Activated naive CD4-positive, alpha-beta T cell treated with anti-CD3 and anti-CD28 coated beads, Interleukin-2, amount 50 U/mL, for 16 hours (primary cell): ENCODE measurements around the gene FDX2.
A peak's percentile ranks its signal among the peaks of the same experiment; 100 is the strongest.

ENCODE experiments used
- DNase-seq: peaks from one replicate; pipeline ENCODE4 v3.0.0-alpha.2; 2020

FDX2 gene

DNA sequence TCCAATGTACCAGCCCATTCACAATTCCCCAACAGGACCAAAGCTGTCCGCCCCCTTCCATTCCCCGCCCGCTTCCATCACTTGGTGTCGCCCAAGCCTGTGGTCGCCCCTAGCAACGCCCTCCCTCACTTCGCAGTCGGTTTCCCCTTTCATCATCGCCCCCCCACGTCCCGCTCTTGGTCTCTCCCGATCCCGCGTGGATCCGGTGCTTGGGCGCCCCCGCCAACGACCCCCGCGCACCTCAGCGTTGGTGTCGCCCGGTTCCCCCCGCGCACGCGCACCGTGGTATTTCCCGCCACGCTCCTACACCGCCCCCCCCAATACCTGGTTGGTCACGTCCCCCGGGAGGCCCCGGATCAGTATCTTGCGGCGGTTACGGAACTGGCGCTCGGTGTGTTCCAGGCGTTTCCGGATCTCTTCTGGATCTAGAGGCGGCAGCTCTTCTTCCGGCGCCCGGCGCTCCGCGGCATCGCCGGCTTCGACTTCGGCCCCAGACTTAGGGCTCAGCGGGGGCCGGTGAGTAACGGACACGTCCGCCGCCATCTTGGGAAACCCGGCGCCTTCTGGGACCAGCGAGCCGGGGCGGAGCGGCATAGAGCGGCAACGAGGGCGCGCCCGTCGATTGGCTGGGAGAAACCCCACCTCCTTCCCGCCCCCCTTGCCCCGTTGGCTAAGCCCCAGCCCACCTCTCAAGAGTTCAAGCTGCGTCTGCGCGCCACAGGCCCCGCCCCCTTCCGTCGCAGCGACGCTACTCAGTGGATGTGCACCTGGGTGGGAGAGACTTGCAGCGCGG, 17.3 kb upstream of the FDX2 start, which contains the start of gene RAVER1:
Gene RAVER1 (minus strand): TSS at position 565 of the 793 bp plus-strand sequence. CDS start 22 bp downstream, at position 543.
- peak; percentile 99 for DNase-seq

DNA sequence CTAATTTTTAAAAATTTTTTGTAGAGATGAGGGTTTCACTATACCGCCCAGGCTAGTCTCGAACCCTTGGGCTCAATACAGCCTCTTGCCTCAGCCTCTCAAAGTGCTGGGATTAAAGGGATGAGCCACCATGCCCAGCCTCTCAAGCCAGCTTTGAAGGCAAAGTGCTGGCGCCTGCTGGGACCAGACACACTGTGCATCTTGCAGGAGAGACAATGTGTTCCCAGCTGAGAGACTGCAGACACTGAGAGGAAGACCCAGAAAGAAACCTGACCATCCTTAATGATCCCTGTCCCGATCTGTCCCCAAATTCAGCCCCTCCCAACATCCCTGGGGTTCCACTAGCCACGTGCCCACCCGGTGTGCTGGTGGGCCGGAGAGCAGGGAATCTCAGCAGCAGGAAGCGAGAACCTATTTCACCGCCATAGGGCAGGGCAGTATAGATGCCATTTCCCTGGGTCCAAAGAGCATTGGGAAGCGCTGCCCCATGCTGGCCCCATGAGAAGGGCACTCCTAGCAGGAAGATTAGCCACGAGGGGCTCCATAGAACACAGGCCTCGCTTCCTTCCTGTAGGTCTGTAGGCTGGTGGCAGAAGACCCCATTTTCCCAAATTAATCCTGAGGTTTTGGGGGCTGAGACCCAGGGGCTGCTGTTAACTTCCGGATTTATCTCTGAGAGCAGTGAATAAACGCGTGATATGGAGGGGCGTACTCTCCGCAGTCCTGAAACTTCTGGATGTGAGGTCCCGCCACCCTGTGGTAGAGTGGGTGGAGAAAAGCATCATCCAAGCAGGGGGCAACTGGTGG, 16.5 kb upstream of the FDX2 start:
- DNase-seq, result no peak

DNA sequence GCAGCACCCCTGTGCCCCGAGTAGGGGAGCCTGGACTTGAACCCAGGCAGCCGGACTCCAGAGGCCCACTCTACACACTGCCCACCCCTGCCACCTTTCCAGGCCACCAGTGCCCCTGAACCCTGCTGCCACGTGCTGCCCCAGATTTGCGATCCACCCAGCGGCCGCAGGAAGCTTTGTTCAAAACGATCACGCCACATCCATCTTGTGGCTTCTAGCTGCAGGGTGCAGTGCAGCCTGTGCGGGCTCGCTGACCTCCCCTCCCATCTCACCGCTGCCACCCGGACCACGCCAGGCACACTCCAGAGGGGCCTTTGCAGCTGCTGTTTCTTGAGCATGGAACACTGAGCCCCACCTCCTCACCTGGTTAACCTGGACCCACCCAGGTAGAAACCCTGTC, 13.7 kb upstream of the FDX2 start:
- no peak for DNase-seq

DNA sequence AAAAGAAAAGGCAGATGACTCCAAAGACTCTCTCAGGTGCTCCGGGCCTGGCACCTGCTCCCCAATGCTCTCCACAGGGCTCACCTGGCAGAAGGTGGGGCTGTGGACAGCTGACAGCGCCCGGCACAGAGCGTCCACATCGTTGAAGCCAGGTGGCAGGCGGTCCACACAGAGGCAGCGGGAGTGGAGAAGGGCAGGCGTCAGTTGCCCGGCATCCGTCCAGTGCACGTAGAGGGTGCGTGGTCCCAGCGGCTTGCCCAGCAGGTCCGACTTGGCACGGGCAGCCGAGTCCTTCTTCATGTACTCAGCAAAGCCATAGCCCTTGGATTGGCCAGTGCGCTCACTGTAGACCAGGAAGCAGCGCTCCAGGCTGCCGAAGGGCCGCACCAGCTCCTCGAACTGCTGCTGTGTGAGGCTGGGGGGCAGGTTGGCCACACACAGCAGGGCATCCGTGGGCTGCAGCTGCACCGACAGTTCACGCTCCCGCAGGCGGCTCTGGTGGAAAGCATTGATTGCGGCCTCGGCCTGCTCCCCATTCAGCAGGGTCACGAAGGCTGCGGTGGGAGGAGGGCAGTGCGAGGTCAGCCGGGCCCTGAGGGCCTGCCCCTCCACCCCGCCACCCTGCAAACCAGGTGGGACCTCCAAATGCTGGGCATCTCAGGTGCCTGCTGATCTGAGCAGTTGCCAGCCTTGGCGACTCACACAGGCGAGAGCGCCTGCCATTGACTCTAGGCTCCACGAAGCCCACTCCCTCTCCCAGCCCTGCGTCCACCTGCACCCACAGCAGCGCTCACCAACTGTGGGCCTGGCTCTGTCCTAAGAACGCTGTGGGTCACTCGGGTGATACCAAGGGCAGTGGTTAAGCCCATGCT, 13.0 kb upstream of the FDX2 start:
- no peak for DNase-seq

DNA sequence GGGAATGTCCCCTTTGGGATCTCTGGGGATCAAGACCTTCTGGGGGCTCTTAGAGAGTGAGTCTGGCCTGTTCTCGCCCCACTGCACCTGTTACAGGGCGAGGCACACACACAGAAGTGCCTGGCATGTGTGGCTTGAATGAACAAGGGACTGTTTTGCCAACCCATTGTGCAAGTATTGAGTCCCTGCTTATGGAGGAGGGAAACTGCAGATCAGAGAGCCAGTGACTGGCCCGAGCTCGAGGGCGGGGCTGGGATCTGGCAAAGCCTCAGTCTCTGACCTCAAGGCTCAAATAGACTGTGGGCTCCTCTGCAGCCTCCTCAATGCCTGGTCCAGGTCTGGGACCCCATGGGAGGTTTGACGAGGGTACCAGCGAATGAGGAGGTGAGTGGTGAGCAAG, 12.0 kb upstream of the FDX2 start:
- no peak for DNase-seq

DNA sequence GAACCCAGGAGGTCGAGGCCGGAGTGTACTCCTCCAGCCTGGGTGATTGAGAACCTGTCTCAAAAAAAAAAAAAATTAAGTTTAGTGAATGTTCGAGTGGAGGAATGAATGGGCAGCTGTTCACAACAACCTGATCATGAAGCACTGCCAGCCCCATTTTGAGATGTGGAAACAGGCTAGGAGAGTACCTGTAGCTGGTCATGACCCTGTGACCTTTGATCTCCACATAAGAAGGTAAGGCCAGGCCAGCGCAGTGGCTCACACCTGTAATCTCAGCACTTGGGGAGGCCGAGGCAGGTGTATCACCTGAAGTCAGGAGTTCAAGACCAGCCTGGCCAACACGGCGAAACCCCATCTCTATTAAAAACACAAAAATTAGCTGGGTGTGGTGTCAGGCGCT, 9.9 kb upstream of the FDX2 start:
- no peak for DNase-seq

DNA sequence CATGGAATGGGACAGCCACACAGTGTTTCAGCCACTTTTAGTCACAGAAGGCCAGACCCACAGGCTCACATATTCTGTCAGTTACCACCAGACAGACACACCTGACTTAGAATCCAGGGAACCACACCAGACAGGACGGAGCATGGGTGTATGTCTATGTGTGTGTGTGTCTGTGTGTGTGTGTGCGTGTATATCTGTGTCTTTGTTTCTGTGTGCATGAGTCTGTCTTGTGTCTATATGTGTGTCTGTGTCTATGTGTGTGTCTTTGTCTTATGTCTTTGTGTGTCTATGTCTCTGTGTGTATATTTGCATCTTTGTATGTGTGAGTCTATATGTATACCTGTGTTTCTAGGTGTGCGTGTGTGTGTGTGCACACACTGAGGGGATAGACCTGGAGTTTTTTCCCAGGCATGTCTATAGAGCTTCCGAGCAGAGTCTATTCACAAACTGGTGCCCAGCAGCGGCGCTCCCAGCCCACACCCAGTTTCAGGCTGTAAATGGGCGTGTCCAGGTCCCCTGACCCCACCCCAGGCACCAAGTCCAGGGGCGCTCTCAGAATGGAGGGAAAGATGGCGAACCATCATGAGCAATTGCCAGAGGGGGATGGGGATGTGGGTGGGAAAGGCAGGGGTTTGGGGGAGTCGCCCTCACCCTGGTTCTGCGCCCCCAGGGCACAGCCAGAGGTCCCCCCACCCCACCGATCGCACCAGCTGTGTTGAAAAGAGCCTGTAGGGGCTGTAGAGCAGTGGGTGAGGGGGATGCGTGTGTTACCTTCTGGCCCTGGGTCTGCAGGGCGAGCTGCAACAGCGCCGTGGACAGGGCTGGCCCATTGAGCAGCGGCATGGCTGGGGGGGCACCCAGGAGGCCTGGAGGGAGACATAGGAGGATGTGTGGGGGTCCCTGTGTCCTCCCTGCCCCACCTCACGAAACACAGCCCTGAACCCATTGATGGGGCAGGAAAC, 6.3 kb upstream of the FDX2 start:
- no peak for DNase-seq

DNA sequence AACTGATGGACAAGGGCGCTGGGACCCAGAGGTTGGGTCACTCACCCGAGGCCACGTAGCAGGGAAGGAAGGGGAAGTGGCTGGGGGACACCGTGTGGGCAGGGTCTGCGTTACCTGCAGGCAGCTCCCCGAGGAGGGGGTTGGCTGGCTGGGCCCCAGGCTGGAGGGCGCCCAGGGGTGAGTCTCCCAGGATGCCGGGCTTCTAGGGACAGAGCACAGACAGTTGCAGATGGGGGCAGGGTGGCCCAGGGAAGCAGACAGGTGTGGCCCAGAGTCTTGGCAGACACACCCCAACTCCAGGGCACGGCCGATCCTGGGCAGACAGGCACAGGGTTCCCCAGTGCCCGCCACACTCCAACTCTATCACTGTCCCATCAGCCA, 5.6 kb upstream of the FDX2 start:
- DNase-seq, result no peak

DNA sequence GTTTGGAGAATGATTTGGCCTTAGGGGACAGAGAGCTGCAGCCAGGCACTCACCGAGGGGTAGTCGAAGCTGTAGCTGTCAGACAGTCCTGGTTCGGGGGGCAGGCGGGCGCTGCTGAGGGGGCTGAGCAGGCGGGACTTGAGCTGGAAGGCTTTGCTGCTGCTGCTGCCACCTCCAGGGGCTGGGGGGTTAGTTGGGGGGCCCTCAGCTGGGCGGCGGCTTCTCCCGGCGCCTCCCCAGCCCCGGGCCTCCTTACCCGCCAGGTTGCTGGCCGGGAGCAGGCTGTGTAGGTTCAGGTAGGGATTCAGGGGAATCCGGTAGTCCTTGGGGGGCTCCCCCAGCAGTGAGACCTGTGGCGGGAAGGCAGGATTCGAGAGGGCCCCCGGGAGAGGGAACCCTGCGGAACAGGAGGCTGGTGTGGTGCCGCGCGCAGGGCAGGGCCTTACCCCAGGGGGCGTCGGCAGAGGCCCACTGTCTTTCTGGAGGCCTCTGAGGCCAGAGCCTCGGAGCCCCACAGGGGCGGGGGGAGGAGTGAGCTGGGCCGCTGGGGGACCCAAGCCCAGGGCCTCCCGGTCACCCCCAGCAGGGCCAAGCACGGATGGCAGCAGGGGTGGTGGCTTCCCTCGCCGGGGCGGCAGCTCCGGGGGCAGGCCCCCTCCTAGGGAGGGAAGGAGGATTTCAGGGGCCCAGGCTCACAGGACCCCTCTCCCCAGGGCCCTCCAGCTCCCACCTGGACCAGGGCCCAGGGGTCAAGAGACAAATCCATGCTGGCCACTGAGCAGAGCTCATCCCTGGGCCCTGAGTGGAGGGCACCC, 5.0 kb upstream of the FDX2 start:
- no peak for DNase-seq

DNA sequence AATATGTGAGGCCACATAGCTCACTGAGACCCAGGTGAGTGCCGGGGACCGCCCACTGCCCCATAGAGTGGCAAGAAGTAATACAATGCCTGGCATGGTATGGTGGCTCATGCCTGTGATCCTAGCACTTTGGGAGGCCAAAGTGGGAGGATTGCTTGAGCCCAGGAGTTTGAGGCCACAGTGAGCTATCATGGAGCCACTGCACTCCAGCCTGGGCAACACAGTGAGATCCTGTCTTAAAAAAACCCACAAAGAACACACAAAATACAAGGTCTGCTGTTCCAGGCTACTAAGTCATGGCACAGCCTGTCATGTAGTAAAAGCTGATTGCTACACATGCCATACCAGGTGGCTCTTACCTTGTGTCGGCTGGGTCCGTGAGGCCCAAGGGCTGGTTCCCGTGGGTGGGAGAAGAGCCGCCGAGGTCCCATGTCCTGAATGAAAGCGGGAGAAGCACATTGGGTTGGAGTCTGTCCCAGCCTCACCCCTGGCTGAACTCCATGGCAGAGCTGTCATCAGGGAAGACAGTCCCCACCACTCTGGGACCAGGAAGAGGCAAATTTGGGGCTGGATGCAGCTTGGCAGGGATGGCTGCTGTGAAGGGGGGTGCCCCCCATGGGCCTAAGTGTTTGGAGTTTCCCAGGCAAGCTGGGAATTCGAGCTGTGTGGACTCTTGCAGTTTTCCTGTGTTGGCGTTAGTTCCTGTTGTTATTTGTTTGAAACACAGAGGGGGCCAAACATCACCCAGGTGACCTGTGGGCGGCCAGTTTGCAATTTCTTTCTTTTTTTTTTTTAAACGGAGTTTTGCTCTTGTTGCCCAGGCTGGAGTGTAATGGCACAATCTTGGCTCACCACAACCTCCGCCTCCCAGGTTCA, 3.2 kb upstream of the FDX2 start:
- no peak for DNase-seq

DNA sequence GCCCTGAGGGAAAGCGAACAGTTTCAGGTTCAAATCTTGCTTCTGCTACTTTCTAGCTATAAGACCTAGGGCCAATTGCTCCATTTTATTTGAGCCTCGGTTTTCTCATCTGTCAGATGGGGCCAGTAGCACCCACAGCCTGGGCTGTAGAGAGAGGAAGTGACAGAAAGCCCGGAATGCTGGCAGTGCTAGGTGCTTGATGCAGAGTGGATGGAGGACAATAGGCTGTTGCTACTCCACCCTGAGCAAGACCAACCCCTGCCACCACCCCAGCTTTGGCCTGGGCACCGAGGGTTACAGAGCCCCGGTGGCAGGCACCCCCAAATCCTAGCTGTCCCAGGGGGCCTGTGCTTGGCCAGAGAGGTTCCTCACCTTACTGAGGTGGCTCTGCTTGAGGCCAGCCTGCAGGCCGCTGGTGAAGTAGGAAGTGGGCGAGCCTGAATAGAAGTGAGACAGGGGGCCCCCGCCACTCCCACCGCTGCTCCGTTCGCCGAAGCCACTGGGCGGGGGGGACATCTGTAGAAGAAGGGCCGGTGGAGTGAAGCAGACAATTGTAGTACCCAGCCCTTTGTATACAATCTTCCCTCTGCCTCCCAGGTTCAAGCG, 2.1 kb upstream of the FDX2 start:
- no peak for DNase-seq

DNA sequence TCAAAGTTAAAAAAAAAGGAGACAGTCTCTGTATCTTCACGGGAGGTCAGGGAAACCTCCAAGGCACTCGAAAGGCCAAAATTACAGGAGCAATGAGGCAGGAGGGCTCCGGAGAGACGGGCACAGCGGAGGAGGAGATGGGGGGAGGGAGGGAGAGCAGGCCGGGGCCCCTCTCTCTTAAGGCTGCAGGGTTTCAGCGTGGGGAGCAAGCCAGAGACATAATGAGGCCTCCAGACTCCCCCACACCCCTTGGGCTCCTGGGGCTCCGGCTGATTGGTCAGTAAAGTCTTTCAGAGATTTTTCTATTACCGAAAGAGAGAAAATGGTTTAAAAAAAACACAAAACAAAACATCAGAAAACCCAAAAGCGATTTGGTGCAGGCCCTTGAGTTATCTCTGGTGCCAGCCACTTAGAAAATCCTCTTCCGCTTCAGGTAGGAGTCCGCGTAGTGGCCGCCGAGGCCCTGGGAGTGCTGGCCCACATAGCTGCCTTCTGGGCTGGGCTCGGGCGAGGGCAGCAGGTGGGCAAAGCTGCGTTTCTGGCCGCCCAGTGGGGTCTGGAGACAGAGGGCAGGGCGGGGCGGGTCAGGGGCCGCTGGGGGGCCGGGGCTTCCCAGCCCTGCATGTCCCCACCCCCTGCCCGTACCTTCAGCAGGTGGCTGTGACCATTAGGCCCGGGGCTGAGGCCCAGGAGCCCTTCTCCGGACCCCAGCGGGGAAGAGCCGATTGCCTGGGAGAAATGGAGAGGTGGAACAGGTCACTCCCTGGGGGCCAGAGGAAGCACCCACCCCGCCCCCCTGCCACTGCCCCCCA, 1.4 kb upstream of the FDX2 start:
- no peak for DNase-seq

DNA sequence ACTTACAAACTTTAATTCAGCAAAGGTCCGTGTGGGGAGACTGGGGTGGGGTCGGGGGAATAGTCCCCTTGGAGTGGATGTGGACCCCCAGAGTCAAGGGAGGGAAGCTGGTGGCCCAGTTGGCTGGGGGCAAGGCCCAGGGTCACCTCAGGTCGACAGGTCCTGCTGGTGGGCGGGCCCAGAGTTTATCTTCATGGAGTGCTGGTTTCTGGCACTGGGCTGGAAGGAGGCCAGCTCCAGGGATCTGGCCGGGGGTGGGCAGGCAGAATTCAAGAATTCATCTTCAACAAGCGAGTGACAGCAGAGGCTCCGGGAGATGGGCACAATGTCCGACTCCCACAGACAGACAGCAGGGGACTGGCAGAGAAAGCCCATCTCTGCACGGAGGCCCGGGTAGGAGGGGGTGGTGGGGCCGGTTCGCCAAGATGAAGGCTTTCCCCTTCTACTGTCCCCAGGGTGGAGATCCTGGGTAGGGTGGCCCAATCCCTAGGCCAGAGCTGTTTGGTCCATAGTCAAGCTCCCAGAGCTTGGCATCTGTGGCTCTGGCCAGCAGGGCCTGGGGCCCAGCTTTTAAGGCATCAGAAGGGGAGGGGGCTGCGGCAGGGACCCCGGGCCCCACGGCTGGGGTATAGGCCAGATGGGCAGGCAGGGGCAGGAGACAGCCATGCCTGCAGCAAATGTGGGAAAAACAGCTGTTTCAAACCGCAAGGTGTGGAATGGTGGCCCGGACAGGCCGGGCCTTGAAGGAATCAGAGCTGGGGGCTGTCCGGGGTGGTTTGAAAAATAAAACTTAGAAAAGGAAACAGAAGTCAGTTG, 622 bp upstream of the FDX2 start:
- no peak for DNase-seq

DNA sequence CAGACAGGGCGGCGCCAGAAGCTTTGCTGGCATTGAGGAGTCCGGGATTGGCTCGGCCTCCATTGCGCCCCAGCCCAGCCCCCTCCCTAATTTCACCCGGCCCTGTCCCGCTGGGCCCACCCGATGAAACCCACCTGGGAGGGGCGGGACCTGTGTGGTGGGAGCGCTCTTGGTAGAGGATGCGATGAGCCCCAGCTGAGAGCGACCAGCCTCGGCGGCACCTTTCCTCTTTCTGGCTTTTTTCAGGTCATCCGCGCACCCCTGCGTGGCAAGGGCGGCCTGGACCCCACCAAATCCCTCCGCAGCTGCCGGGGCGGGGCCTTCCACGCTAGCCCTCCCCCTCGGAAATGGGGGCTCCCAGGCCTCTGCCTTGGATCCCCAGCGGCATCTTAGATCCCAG, 6.4 kb downstream of the FDX2 start, which contains the start of gene ZGLP1:
Gene ZGLP1 (minus strand): TSS at position 393 of the 400 bp plus-strand sequence.
- DNase-seq, result no peak

DNA sequence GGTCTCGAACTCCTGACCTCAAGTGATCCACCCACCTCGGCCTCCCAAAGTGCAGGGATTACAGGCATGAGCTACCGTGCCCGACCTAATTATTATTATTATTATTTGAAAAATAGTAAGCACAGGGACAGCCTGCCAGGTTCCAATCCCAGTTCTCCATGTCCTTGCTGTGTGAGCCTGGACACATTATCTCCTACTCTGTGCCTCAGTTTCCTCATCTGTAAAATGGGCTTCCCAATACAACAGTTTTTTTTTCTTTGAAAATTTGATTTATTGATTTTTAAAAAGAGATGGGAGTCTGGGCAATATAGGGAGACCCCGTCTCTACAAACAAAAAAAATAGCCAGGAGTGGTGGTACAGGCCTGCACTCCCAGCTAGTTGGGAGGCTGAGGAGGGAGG, 9.5 kb downstream of the FDX2 start:
- no peak for DNase-seq

DNA sequence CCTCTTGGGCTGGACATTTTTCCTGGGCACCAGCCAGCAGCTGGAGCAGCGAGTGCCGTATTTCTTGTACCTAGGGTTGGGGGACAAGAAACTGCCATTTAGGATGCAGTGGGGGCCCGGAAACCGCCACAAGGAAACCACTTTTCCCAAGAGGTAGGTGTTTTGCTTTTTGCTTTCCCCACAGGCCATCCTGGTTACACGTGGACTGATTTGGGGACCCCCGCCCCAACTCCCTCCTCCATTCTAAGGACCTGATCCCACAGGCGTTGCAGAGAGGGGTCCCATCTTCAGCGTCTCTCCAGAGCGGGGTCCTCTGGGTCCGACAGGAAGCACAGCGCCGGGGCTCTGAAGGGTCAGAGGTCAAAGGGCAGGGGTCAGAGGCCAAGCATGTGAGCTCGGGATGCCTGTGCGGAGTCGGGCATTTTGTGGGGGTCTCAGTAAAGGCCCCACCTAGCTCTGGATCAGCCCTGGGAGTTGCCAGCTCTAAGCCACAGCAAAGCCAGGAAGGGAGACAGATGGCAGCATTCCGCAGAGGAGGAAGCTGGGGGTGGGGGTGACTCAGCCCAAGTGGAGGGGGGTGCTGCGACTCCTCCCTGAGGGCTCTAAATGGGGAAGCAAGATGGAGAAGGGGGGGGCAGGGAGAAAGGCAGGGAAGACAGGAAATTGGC, 10.5 kb downstream of the FDX2 start:
- no peak for DNase-seq
